GM10266 (cell line): ENCODE results near the gene HPCAL1.

Source experiments
- DNase-seq: peaks from one replicate; pipeline ENCODE4 v3.0.0; 2012; ENCODE audit errors: extremely low spot score
- TF ChIP-seq, protein P1 (sequence below): IDR thresholded peaks from 2 replicates; pipeline ENCODE4 v1.5.1; 2012; ENCODE audit warnings: mild to moderate bottlenecking, low read depth; ENCODE audit not compliant: control insufficient read depth, insufficient read depth; ENCODE audit errors: missing control alignments

Gene HPCAL1

GRCh38 chr2:10276481-10277292 lies 26.0 kb upstream of the HPCAL1 start:
- TF ChIP-seq, protein P1, sequence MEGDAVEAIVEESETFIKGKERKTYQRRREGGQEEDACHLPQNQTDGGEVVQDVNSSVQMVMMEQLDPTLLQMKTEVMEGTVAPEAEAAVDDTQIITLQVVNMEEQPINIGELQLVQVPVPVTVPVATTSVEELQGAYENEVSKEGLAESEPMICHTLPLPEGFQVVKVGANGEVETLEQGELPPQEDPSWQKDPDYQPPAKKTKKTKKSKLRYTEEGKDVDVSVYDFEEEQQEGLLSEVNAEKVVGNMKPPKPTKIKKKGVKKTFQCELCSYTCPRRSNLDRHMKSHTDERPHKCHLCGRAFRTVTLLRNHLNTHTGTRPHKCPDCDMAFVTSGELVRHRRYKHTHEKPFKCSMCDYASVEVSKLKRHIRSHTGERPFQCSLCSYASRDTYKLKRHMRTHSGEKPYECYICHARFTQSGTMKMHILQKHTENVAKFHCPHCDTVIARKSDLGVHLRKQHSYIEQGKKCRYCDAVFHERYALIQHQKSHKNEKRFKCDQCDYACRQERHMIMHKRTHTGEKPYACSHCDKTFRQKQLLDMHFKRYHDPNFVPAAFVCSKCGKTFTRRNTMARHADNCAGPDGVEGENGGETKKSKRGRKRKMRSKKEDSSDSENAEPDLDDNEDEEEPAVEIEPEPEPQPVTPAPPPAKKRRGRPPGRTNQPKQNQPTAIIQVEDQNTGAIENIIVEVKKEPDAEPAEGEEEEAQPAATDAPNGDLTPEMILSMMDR = no peak
- DNase-seq = no peak

DNA sequence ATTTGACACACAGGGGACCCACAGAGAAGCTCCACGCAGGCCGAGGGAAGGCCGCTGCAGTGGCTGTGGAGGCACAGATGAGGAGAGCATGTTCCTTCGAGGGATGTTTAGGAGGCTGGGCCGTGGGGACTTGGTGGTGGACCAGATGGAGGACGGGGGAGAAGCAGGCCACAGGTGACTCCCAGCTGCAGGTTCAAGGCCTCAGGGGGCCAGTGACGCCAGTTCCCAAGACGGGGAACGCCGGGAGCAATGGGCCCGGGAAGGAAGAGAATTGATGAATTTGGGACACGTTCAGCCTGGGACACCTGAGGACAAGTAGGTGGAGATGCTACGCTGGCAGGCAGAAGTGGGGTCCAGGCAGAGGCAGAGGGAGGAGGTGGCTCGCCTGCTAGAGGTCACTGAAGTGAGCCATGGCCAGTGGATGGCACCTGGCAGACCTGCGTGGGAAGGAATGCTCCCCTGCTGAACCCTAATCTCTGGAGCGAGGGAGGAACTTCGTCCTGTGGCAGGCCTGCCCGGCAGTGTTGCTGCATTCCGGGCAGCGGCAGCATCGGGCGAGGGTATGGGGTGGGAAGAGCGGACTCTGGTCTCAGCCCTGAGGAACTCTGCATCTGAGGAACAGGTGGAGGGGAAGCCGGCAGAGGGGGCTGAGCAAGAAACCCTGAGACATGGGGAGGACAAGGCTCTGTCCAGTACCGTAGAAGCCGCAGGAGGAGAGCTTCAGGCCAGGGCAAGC lies 25.2 kb upstream of the HPCAL1 start:
- no peak for DNase-seq
- TF ChIP-seq, protein P1 = no peak

- no peak for DNase-seq
- TF ChIP-seq, protein P1 = no peak
Observed at GRCh38 chr2:10278029-10278762, 24.5 kb upstream of the HPCAL1 start.

- TF ChIP-seq, protein P1 = no peak
- DNase-seq = no peak
Observed at GRCh38 chr2:10278763-10279471, 23.8 kb upstream of the HPCAL1 start.

DNA sequence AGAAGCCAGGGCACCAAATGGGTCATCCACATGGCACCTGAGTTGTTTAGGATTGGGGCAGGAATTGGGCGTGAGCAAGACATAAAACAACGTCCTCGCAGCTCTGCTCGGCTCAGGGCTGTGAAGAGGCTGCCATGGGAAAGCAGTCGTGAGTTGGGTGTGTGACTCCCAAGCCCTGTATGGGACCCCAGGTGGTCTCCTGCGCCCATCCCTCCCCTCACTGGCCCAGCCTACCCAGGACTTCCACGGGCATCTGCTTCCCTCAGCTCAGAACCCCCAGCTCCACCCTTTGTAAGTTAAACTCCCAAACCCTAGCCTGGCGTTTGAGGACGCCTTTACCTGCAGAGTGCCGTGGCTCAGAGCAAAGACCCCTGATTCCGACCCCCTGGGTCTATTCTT lies 23.2 kb upstream of the HPCAL1 start:
- DNase-seq = no peak
- TF ChIP-seq, protein P1 = no peak

- TF ChIP-seq, protein P1 = no peak
- DNase-seq = no peak
Observed at GRCh38 chr2:10279946-10280463, 22.7 kb upstream of the HPCAL1 start.
